Measurements from ENCODE around the gene PTOV1. TPM values are rescaled to one million over a fixed set of nuclear protein-coding genes. Genes with fewer than 3 reads are reported as not detected.

Gene PTOV1
- total RNA-seq (2012; rRNA removed) (34.4 and 36.1 TPM in 2 replicates), polyA plus RNA-seq (2012; rRNA removed) (106 and 107 TPM in 2 replicates), Bru-seq, nascent RNA (percentile 73 among the genes with signal in this experiment), BruChase-seq, experiment 1, labeled RNA remaining after a 6-hour chase (percentile 85 among the genes with signal in this experiment), BruChase-seq, experiment 2, labeled RNA remaining after a 2-hour chase (percentile 84 among the genes with signal in this experiment)
- polyA plus RNA-seq (2012; cell fraction: cytosol; rRNA removed): 63.8 and 170 TPM in 2 replicates
- 249 and 529 TPM in 2 replicates for polyA plus RNA-seq (2012; cell fraction: nucleus; rRNA removed; ENCODE audit: low replicate concordance)
- long read RNA-seq, transcript PTOV1-208 (2 exons, 327 nt): minor isoform, 5 of 142 reads
- long read RNA-seq, transcript PTOV1-212 (13 exons, 1,577 nt): major isoform, 78 of 142 reads
- long read RNA-seq, transcript PTOV1-220 (13 exons, 1,587 nt): minor isoform, 8 of 142 reads
- long read RNA-seq, partial matches to known transcripts: 20 of 142 reads
- long read RNA-seq, other reads (novel, unspliced or antisense): 26 of 142 reads

DNA sequence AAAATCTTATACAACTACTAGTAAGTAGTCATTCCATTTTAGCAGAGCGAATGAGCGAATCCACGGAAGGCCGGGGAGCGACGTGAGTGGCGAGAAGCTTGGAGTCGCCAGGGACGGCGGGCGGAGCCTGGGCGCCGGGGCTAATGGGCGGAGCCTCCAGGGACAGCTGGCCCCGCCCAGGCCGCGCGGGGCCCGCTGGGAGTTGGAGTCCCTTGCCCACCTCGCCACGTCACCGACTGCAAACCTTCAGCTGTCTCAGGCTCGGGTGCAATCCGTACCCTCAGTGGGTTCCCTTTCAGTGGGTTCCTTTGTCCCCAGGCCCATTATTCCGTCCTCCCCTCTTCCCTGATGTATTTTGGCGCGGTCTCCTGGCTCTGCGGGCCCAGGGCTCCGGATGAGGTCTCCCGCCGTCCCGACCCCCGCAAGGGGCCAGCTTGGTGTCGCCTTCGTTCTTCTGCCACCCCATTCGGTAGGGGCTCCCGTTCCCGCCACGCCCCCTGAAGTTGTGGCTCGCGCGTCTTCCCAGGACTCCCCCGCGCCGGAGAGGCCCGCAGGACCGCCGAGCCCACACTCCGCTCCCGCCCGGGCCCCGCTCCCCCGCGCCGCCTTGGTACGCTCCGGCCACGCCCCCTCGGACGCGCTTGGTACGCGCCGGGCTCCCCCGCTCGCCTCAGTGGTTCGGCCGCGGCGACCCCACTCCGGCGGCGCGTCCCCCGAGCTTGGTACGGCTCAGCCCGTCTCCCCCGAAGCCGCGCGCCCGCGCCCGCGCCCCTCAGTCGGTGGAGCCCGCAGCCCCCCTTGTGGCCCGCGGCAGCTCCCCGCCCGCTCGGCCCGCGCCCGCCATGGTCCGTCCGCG, at the start of gene PTOV1:
TSS of gene PTOV1 (plus strand) at position 673 of the 856 bp plus-strand sequence.
- Histone ChIP-seq H3K18ac (ENCODE audit: low read depth, low read length) (peak within 1 kb of the TSS; percentile 74), H4K91ac (ENCODE audit: insufficient read depth, low read depth, low read length) (peak within 1 kb of the TSS; percentile 90), H3K27me3 (ENCODE audit: control insufficient read depth, insufficient read depth, low read length) (no peaks in the 10 kb centered on the region), H2AK5ac (ENCODE audit: low read depth, low read length) (peak within 1 kb of the TSS; percentile 96), H2BK20ac (ENCODE audit: low read depth, low read length) (no peak within 1 kb of the TSS), H3K36me3 (ENCODE audit: control insufficient read depth, insufficient read depth, low read length) (peaks cover 16% of the 10 kb centered on the region; the same call in 1 of the 2 replicates), H3K56ac (ENCODE audit: extremely low read depth, insufficient read depth, low read length) (peak within 1 kb of the TSS; percentile 88), H4K8ac (ENCODE audit: low read depth in 2 of 2, low read length in 2 of 2) (peak within 1 kb of the TSS; percentile 92 to 94), H3K14ac (replicated peaks; ENCODE audit: low read depth, low read length) (peak within 1 kb of the TSS; percentile 98), H4K5ac (ENCODE audit: low read depth, low read length) (peak within 1 kb of the TSS; percentile 86), H3K23ac (ENCODE audit: low read depth, low read length) (peak within 1 kb of the TSS; percentile 87; the same call in 1 of the 2 replicates), H2BK15ac (ENCODE audit: low read depth, low read length) (peak within 1 kb of the TSS; percentile 22; the same call in 1 of the 3 replicates), H3K79me1 (ENCODE audit: low read depth in 1 of 2, low read length in 2 of 2) (peaks cover 27 to 79% of the 10 kb centered on the region in 2 experiments), H2AFZ (replicated peaks; ENCODE audit: low read length, poor library complexity) (peak within 1 kb of the TSS; percentile 90), H2AK9ac (replicated peaks; ENCODE audit: low read depth, low read length, poor library complexity) (peak within 1 kb of the TSS; percentile 99), H3K9me3 (ENCODE audit: control insufficient read depth, insufficient read depth, low read length) (no peaks in the 10 kb centered on the region), H3K9ac (ENCODE audit: low read depth, low read length) (peak within 1 kb of the TSS; percentile 90), H2BK120ac (ENCODE audit: low read depth, low read length) (peak within 1 kb of the TSS; percentile 70), H2BK5ac (ENCODE audit: low read depth, low read length, poor library complexity, severe bottlenecking) (peak within 1 kb of the TSS; percentile 86), H3K4me2 (ENCODE audit: low read depth, low read length) (peak within 1 kb of the TSS; percentile 94), H3K27ac (ENCODE audit: insufficient read depth, low read length) (peak within 1 kb of the TSS; percentile 94), H3K4ac (ENCODE audit: low read depth, low read length) (peak within 1 kb of the TSS; percentile 97), H3K9me1 (ENCODE audit: insufficient read depth, low read length) (peaks cover 15% of the 10 kb centered on the region), H3K4me1 (ENCODE audit: control insufficient read depth, insufficient read depth, low read length) (peaks cover 16% of the 10 kb centered on the region), H4K20me1 (ENCODE audit: insufficient read depth, low read length) (peaks cover 49% of the 10 kb centered on the region), H3K4me3 (ENCODE audit: insufficient read depth, low read depth, low read length) (peak within 1 kb of the TSS; percentile 60)
- in situ Hi-C loops (cut with MboI; ENCODE audit: low sequenced_read_pairs): loop anchor here (10.0 kb wide), 1 partner anchor 166 kb away; the partner anchor contains the start of gene ADM5
- CTCF ChIA-PET: no interaction called here
- DNase-seq: peak; percentile 91
- ATAC-seq (ENCODE audit: low read depth): peak; percentile 85
- POLR2A ChIA-PET (ENCODE audit: unreplicated experiment): interaction anchor here (0.6 to 0.9 kb wide), 3 partner anchors 25 to 210 kb away, joined by 3 to 4 read pairs (median 4); no protein-coding TSS in a partner anchor
- BruUV-seq (replicated peaks): no TSS peak
- 1% methylated on average over 53 of the region's 98 CpGs; no CpG with 5 or more reads in 1 of the 2 experiments for WGBS, 2 experiments (ENCODE audit: extremely low coverage in 2 of 2, insufficient read length in 1 of 2)
- TF ChIP-seq MAZ (IDR thresholded peaks at IDR 0.05; ENCODE audit: borderline replicate concordance, low read depth, low read length) (peak; percentile 89), RCOR1 (IDR thresholded peaks at IDR 0.05; ENCODE audit: insufficient replicate concordance, low read length) (no peak), BHLHE40 (IDR thresholded peaks at IDR 0.05; ENCODE audit: low read depth, low read length) (peak; percentile 96), CHD1 (IDR thresholded peaks at IDR 0.05; ENCODE audit: low read depth, low read length) (peak; percentile 99; the same call in 1 of the 2 replicates), POLR2A (IDR thresholded peaks at IDR 0.05; ENCODE audit: low read depth, low read length) (peak; percentile 84)
- TF ChIP-seq, protein P1, sequence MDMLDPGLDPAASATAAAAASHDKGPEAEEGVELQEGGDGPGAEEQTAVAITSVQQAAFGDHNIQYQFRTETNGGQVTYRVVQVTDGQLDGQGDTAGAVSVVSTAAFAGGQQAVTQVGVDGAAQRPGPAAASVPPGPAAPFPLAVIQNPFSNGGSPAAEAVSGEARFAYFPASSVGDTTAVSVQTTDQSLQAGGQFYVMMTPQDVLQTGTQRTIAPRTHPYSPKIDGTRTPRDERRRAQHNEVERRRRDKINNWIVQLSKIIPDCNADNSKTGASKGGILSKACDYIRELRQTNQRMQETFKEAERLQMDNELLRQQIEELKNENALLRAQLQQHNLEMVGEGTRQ (IDR thresholded peaks at IDR 0.05; ENCODE audit: low read depth, low read length): no peak; the same call in 1 of the 2 replicates
- dilution Hi-C loops (cut with HindIII; ENCODE audit: low sequenced_read_pairs, unreplicated experiment): no loop called here
- intact Hi-C loops (cut with micrococcal nuclease): no loop called here
